Stimulated activated CD4-positive, alpha-beta T cell treated with anti-CD3 and anti-CD28 coated beads, TNF-alpha, amount 100 ng/mL, for 4 hours (primary cell): Measurements from ENCODE around the gene NUCKS1.

Source experiments
- DNase-seq, 3 experiments: peaks; one replicate each; pipeline ENCODE4 v3.0.0-alpha.2; 2020; ENCODE audit warnings: low read depth in 3 of 3

NUCKS1 gene

GRCh38 chr1:205669341-205670149 lies 80.4 kb downstream of the NUCKS1 start:
- no peak for DNase-seq

- no peak for DNase-seq
Observed at GRCh38 chr1:205668951-205669340, 81.0 kb downstream of the NUCKS1 start.

GRCh38 chr1:205667909-205668643 lies 81.9 kb downstream of the NUCKS1 start:
- no peak for DNase-seq

- no peak for DNase-seq
Observed at GRCh38 chr1:205666372-205667166, 83.4 kb downstream of the NUCKS1 start.

- DNase-seq = no peak
Observed at GRCh38 chr1:205665201-205666045, 84.6 kb downstream of the NUCKS1 start.

GRCh38 chr1:205664399-205665017 lies 85.5 kb downstream of the NUCKS1 start:
- DNase-seq = no peak

- no peak for DNase-seq
Observed at GRCh38 chr1:205663286-205663936, 86.6 kb downstream of the NUCKS1 start.
